ENCODE measurements around the gene PPP1R13L.

PPP1R13L gene

GRCh38 chr19:45370410-45371204, 34.3 kb downstream of the PPP1R13L start, which contains the start of gene ERCC2 (continued):
- TF ChIP-seq ZNF626 (tag by site-specific recombination; IDR thresholded peaks at IDR 0.05) (no peak), ZNF585B (tag by site-specific recombination; IDR thresholded peaks at IDR 0.05) (peak; percentile 91), ZNF10 (tag by site-specific recombination; IDR thresholded peaks at IDR 0.05) (no peak), SP2 (tag by site-specific recombination; IDR thresholded peaks at IDR 0.05) (peak; percentile 93), ZNF704 (tag by site-specific recombination; IDR thresholded peaks at IDR 0.05) (no peak), ZFHX2 (tag by site-specific recombination; conservative IDR thresholded peaks at IDR 0.05) (no peak), ZNF211 (tag by site-specific recombination; IDR thresholded peaks at IDR 0.05; ENCODE audit: low read depth) (no peak), ZNF146 (tag by site-specific recombination; IDR thresholded peaks at IDR 0.05) (no peak), PRDM2 (tag by site-specific recombination; IDR thresholded peaks at IDR 0.05; ENCODE audit: borderline replicate concordance) (no peak), REST (tag by site-specific recombination; IDR thresholded peaks at IDR 0.05) (no peak), SALL2 (tag by site-specific recombination; IDR thresholded peaks at IDR 0.05; ENCODE audit: borderline replicate concordance) (no peak), ZNF24 (tag by site-specific recombination; IDR thresholded peaks at IDR 0.05) (peak; percentile 29; the same call in 1 of the 2 replicates), ZNF423 (tag by site-specific recombination; IDR thresholded peaks at IDR 0.05) (no peak), OVOL3 (tag by site-specific recombination; IDR thresholded peaks at IDR 0.05) (no peak), ZNF658 (tag by site-specific recombination; IDR thresholded peaks at IDR 0.05) (no peak), ZFP41 (tag by site-specific recombination; IDR thresholded peaks at IDR 0.05; ENCODE audit: borderline replicate concordance) (no peak), ZSCAN5A (tag by site-specific recombination; IDR thresholded peaks at IDR 0.05) (no peak), ZNF776 (tag by site-specific recombination; IDR thresholded peaks at IDR 0.05; ENCODE audit: borderline replicate concordance) (no peak), ZNF248 (tag by site-specific recombination; IDR thresholded peaks at IDR 0.05) (no peak), ZNF394 (tag by site-specific recombination; IDR thresholded peaks at IDR 0.05; ENCODE audit: borderline replicate concordance) (no peak), ZNF311 (tag by site-specific recombination; IDR thresholded peaks at IDR 0.05; ENCODE audit: borderline replicate concordance) (no peak), ZNF350 (tag by site-specific recombination; IDR thresholded peaks at IDR 0.05) (no peak), ZNF555 (tag by site-specific recombination; conservative IDR thresholded peaks at IDR 0.05) (no peak), ZNF202 (tag by site-specific recombination; IDR thresholded peaks at IDR 0.05; ENCODE audit: borderline replicate concordance) (no peak), ZNF132 (tag by site-specific recombination; IDR thresholded peaks at IDR 0.05; ENCODE audit: borderline replicate concordance) (no peak), ZNF664 (tag by site-specific recombination; IDR thresholded peaks at IDR 0.05) (no peak), ZNF580 (tag by site-specific recombination; IDR thresholded peaks at IDR 0.05) (peak; percentile 78), ZNF549 (tag by site-specific recombination; IDR thresholded peaks at IDR 0.05) (no peak)

Data from HEK293 (cell line).